Stimulated activated CD8-positive, alpha-beta memory T cell treated with anti-CD3 and anti-CD28 coated beads, Interleukin-15, amount 100 ng/mL, for 4 hours (primary cell): ENCODE results near the gene PTPN1.
"Not testable (repeated sequence)": the region's sequence is repeated elsewhere in the genome, so short reads cannot be mapped to it uniquely, and the experiment has no call there.

Experiments
- DNase-seq, 2 donors: peaks; one replicate each; pipeline ENCODE4 v3.0.0-alpha.2; 2020; ENCODE audit warnings: low read depth in 2 of 2

PTPN1 gene

DNA sequence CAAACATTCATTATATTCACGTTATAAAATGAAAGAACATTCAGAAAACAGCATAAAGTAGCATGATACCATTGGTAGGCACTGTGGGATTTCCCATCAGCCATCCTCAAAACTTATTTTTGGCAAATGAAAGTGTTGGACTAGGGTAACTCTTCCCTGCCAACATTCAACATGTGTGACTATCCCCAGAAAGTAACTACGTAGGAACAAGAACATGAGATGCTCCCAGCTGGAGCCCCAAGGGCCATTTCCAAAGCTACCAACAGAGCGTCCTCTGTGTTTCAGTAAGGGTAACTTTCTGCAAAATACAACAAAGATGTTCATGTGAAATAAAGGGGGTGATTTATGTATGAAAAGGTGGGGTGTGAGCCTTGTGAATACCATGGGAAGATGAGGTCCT, 28.4 kb upstream of the PTPN1 start:
- DNase-seq = no peak

DNA sequence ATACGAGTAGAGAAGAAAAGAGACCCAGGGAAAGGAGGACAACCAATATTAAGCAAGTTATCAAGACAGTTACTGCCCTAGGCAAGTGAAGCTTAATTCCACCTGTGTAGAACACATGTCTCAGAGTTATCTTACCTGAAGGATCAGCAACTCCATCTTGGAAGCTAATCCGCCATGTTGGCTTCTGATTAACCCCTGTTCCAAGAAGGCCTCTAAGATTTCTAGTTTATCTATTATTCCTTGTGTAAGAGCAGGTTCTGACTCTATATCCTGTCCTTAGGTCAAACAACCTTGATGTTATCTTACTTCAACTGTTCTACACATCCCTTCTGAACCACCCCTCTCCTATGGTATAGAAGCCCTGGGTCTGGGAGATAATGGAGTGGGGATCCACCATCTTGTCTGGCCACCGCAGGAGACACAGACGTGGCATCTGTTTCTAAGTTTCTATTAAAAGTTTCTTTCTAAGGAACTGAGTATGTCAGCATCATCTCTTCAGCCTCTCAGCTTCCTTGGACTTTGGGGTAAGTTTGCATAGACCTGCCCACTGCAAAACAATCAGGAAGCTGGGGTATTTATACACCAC, 27.7 kb upstream of the PTPN1 start:
- DNase-seq = no peak

GRCh38 chr20:50484271-50484976, 25.8 kb upstream of the PTPN1 start:
- DNase-seq = no peak

- DNase-seq = no peak
Observed at GRCh38 chr20:50487397-50487796, 22.8 kb upstream of the PTPN1 start.

DNA sequence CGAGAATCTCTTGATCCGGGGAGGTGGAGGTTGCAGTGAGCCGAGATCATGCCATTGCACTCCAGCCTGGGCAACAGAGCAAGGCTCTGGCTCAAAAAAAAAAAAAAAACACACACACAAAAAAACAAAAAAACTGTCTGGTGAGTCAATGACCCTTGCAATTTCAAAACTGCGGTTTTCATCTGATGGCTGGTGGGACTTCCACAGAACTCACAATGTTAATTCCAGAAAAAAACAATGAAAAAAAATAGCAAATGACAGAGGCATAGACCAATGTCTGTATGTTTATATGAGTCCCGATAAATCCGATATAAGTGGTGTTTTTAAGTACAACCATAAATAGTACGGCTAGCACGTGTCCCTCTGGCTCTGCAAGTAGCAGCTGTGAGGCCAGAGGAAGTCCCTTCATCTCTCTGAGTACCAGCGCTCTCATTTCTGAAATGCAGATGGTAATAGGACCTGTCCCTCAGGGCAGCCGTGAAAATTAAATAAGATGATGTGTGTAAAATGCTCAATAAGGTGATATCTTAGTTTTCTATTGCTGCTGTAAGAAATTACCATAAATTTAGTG, 21.9 kb upstream of the PTPN1 start:
- no peak for DNase-seq

DNA sequence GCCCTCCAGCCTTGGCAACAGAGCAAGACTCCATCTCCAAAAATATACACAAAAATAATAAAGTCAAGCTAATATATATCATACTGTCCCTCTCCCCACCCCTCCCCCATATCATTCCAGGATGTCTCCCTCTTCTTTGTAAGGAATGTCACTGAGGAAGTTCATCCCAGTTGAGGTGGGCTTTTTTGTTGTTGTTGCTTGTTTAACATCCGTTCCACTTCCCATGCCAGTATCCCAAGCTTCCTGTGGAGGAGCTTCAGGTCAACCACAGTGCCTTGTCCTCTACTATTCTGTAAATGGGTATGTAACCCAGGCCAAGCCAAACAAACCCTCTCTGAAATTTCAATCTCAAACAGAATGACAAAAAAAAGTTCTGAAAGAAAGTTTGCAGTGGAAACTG, 19.0 kb upstream of the PTPN1 start:
- DNase-seq = no peak

DNA sequence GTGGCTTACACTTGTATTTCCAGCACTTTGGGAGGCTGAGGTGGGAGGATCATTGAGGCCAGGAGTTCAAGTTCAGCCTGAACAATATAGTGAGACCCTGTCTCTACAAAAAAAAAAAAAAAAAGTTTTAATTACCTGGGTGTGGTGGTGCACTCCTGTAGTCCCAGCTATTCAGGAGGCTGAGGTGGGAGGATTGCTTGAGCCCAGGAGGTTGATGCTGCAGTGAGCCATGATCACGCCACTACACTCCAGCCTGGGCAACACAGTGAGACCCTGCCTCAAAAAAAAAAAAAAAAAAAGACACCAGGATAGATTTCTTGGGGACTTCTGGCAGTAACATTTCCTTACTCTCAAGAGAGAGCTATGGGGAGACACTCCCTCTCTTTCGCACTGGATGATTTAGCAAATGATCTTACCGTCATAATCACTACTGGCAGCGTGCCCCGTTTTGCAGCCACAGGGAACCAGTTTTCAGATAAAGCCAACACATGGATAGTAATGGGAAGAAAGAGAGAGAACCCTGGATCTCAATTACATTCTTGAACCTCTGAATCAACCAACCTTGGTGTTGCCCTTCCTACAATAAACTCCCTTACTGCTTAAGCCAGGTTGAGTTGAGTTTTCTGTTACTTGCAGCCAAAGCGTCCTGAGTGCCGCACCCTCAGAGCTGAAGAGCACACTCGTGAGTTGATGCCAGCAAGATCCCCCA, 18.1 kb upstream of the PTPN1 start:
- DNase-seq = no peak

DNA sequence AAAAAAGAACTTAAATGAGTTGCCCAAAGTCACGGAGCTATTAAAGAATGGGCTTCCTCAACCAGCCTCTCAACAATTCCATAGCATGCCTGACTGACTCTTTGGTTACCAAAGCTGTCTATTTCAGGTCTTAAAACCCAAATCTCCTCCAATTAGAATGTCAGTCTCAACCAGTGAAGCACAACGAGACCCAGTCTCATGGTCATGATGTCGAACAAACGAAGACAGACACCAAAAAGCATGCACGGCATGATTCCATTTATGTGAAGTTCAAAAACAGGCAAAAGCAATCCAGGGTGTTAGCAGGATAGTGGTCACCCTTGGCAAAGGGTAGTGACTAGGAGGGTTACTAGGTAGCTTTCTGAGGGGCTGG, 16.3 kb upstream of the PTPN1 start:
- DNase-seq = no peak

DNA sequence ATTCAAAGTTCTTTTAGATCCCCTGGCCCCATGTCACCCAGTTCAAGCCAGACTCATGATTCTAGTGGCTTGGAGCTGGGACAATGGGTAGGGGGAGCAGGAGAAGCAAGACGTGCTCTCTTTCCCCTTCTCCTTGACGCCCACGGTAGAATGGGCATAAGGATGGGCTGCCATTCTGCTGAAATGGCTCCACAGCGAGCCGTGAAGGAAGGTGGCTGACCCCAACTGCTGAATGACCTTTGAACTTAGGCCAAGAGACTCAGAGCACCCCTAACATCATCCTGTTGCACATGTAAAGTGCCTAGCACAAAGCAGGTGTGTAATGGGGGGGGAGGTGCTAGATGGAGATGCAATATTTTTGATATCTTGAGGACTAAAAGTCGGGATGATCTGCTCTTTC, 15.8 kb upstream of the PTPN1 start:
- DNase-seq = no peak

DNA sequence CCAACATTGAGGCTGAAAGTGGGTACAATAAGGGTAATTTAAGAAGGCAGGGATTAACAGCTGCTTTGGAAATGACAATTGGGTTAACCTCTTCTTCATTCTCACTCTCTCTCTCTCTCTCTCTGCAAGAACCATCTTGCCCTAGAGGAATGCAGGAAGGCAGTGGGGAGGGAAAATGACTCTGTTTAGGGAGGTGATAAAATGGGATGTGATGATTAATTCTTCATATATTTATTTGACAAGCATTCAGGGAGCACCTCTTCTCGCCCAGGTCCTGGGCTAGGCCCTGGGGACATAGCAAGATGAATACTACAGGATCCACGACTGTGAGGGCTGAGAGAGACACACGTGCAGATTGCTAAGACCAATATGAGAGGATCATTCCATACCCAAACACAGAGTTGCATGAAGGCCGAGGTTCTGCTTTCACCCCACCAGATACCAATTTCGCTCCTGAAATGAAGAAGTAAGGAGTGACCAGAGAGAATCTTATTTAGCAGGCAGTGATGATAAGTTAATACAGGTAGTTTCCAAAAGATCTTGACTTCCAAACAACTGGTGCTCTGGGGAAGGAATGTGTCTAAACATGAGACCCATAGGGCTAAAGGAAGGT, 13.3 kb upstream of the PTPN1 start:
- DNase-seq = no peak

DNA sequence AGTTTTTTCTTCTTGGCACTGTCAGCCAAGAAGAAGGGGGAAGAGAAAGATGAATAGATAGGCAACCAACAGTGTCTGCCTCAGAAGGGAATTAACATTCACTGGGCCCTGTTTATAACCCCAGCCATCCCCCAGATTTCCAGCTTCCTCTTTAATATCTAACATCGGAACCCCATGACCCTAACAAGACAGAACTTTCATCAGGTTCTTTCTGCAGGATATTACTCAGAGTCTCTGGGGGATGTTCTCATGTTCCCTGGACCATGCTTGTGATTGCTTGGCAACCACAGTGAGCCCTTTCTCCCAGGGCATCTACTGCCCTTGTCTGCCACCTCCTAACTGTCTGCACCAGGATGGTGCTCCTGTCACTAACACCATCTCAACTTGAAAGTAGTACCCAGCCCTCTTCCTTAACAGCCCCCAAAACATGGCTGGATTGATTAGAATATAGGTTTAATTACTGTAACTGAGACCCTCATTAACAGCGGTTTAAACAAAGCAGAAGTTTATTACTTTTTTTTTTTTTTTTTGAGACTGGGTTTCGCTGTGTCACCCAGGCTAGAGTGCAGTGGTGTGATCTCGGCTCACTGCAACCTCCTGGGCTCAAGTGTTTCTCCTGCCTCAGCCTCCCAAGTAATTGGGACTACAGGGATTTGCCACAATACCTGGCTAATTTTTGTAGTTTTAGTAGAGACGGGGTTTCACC, 12.0 kb upstream of the PTPN1 start:
- no peak for DNase-seq

DNA sequence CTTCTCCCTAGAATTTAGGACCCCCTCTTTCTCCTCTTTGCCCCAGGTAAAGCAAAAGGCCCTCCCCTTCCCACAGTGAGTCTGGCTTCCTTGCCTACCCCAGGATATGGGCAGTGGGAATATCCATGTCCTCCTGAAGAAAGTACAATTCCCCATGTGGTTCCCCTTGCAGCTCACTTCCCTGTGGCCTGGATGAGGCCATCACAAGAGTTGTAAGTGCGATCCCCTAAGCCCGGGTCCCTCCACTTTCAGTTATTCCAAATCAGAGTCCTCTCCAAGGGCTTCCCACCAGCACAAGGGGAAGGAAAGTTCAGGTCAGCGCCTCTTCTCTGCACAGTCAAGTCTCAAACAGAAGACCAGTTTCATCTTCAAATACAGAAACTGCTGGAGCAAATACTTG, 10.2 kb upstream of the PTPN1 start:
- DNase-seq = no peak

GRCh38 chr20:50501972-50502745, 8.0 kb upstream of the PTPN1 start:
- DNase-seq = no peak

- no peak for DNase-seq
Observed at GRCh38 chr20:50504231-50504823, 5.9 kb upstream of the PTPN1 start.

DNA sequence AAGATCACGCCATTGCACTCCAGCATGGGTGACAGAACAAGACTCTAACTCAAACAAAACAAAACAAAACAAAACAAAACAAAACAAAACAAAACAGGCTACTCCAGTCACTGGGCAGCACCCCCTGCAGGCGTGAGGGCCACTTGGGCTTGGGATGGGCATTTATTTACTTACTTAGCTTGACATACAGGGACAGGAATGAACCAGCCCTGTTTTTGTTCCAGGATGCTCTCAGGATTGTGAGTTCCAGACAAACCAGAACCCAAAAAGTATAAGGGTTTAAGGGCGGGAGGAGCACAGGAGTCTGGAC, 4.0 kb upstream of the PTPN1 start:
- DNase-seq = no peak

- not testable (repeated sequence) for DNase-seq
Observed at GRCh38 chr20:50507745-50508144, 2.4 kb upstream of the PTPN1 start.

DNA sequence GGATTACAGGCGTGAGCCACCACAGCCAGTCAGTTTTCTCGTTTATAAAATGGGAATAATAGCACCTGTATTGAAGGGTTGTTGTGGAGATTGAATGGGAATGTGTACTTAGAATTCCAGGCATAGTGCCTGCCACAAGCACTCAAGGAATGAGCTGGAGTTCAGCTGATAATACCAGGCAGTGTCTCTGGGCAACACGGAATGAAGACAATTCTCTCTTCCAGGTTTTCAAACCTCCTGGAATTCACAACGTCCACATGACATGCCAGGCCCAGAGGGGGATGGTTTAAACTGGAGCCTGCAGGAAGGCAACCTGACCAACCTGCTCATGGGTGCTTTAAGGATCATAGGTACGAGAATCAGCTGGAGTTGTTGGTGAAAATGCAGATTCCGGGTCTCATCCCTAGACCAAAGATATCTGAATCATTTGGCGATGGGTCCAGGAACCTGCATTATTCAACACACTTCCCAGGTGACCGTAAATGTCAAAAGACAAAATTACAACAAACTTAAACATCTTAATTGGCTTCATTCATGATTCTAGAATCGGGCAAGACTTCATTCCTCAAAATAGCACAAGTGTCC, 1.9 kb upstream of the PTPN1 start:
- DNase-seq = no peak

GRCh38 chr20:50510706-50511542, 741 bp downstream of the PTPN1 start:
- no peak for DNase-seq

DNA sequence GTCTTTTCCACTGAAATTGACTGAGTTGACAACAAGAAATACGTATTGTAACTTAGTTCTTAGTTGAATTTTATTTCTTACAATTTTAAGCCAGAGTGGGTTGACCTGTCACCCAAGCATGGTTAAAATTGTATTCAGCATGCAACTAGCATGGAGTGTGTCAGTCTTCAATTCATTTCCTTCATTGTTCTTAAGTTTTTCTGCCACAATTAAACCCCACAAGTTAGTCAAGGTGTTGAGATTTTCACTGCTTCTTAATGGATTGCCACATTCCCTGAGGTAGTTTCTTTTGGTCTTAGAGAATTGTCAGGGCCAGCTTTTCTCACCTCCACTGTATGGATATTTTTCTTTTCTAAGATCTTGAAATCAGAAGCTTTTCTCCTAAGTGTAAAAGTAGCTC, 2.1 kb downstream of the PTPN1 start:
- no peak for DNase-seq
